GM19035 (cell line): ENCODE measurements around the gene FSCN2.
"Not testable (repeated sequence)": the region's sequence is repeated elsewhere in the genome, so short reads cannot be mapped to it uniquely, and the experiment has no call there.

Experiments
- ATAC-seq: cut with Tn5 transposase; IDR thresholded peaks from one replicate; pipeline ENCODE4 v1.9.1; 2021; ENCODE audit not compliant: unreplicated experiment

Gene FSCN2

GRCh38 chr17:81524039-81524864 is 3.9 kb upstream of the FSCN2 start:
- ATAC-seq: no peak

- no peak for ATAC-seq
These were observed 3.4 kb upstream of the FSCN2 start for GRCh38 chr17:81524865-81525159.

DNA sequence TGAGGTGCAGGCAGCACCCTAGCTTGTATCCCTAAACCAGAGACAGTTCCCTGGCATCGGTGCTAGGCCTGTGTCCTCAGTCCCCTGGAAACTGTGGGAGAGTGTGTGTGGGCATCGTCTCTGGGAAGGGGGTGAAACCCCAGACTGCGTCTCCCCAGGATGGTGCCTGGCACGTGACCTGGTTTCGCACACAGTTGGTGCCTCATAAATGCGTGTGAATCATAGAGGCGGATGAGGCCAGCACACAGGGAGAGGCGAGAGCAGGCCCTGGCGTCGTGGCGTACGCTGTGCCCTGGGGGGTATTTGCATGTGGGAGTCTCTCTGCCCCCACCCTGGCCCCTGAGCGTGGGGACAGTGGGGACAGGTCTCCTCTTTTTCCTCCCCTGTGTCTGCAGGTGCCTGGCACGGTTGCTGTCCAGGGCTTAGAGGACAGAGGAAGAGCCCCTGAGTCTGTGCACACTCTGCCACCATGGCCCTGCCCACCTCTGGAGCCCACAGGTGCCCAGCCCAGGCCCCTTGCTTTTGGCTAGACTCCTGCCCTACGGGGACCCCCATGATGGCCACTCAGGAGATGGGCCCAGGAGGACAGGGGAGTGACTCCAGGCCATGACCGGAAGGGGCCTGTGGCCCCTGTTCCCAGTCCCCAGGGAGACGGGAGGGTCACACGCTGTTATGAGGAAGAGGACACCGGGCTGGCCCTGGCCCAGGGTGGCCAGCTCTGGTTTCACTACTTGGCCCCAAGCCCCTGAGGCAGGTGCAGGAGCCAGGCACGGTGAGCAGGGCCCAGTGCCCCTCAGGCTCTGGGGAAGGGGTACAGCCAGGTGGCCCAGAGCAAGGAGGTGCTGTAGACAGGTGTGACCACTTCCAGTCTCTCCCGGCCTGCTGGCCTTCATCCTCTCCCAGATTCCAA is 1.3 kb upstream of the FSCN2 start:
- ATAC-seq: no peak

DNA sequence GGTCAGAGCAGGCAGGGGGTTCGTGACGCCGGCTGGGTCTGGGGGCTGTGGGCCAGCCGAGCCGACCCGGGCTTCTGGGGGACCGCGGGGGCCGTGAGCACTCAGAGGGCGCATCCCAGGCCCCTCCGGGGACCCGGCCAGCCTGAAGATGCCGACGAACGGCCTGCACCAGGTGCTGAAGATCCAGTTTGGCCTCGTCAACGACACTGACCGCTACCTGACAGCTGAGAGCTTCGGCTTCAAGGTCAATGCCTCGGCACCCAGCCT is 140 bp downstream of the FSCN2 start:
- no peak for ATAC-seq

DNA sequence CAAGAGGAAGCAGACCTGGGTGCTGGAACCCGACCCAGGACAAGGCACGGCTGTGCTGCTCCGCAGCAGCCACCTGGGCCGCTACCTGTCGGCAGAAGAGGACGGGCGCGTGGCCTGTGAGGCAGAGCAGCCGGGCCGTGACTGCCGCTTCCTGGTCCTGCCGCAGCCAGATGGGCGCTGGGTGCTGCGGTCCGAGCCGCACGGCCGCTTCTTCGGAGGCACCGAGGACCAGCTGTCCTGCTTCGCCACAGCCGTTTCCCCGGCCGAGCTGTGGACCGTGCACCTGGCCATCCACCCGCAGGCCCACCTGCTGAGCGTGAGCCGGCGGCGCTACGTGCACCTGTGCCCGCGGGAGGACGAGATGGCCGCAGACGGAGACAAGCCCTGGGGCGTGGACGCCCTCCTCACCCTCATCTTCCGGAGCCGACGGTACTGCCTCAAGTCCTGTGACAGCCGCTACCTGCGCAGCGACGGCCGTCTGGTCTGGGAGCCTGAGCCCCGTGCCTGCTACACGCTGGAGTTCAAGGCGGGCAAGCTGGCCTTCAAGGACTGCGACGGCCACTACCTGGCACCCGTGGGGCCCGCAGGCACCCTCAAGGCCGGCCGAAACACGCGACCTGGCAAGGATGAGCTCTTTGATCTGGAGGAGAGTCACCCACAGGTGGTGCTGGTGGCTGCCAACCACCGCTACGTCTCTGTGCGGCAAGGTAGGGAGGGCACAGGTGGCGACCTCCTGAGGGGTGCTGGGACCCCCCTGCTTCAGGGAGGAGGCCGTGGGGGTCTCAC is 667 bp downstream of the FSCN2 start:
- ATAC-seq: no peak

DNA sequence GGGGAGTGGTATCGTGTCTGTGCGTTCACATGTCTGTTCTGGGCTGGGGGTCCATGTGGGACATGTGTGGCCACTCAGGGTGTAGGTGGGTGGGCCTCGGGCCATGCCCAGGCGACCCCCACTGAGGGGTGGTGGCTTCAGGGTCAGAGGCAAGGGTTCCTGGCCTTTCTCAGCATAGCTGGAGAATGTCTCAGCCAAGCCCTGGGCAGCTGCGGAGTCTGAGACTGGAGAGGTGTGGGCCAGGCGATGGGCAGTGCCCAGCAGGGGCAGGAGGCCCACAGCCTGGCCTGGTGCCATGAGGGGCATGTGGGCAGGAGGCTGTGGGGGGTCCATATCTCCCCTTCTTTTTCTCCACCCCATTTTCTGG is 1.2 kb downstream of the FSCN2 start:
- no peak for ATAC-seq

DNA sequence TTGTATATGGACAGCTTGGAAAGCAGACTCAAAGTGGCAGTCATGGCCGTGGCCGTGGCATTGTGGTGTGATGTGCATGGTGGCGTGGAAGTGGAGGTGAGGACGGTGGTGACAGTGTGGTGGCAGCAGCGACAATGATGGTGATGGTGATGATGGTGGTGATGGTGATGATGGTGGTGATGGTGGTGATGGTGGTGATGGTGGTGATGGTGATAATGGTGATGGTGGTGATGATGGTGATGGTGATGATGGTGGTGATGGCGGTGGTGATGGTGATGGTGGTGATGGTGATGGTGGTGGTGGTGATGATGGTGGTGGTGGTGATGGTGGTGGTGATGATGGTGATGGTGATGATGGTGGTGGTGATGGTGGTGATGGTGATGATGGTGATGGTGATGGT is 2.8 kb downstream of the FSCN2 start:
- ATAC-seq: not testable (repeated sequence)

DNA sequence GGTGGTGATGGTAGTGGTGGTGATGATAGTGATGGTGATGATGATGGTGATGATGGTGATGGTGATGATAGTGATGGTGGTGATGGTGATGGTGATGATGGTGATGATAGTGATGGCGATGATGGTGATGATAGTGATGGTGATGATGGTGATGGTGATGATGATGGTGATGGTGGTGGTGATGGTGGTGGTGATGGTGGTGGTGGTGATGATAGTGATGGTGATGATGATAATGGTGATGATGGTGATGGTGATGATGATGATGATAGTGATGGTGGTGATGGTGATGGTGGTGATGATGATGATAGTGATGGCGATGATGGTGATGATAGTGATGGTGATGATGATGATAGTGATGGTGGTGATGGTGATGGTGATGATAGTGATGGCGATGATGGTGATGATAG is 3.8 kb downstream of the FSCN2 start:
- not testable (repeated sequence) for ATAC-seq

DNA sequence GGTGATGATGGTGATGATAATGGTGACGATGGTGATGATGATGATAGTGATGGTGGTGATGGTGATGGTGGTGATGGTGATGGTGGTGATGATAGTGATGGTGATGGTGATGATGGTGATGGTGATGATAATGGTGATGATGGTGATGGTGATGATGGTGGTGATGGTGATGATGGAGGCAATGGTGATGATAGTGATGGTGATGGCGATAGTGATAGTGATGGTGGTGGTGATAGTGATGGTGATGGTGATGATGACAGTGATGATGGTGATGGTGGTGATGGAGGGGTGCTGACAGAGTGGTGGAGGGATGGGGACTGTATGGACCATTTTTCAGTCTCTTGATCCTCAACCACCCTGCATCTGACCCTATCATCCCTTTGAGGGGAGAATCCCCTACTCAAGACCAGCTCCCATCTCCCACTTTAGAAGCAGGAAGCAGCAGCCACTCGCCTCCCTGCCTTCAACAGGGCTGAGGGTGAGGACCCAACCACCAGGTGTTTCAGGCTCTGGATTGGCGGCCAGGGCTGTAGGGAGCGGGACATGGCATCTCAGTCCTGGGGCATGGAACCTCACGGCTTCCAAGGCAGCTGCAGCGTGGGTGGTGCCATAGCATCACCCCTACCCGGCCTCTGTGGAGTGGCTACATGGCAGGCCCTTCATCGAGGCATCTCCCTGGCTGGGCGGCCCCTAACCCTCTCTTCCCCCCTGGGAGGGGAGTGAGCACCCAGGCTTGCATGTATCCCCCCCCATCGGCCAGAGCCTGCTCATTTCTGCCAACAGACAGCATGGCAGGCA is 4.5 kb downstream of the FSCN2 start:
- ATAC-seq: no peak

GRCh38 chr17:81533339-81534141 is 5.4 kb downstream of the FSCN2 start:
- no peak for ATAC-seq

GRCh38 chr17:81534157-81535006 is 6.2 kb downstream of the FSCN2 start:
- no peak for ATAC-seq

DNA sequence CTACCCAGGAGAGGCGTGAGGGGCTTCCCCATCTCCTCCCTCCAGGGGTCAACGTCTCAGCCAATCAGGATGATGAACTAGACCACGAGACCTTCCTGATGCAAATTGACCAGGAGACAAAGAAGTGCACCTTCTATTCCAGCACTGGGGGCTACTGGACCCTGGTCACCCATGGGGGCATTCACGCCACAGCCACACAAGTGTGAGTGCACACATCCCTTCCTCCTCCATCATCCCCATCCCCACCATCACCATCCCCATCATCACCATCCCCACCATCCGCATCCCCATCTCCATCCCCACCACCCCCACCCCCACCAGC is 6.8 kb downstream of the FSCN2 start:
- no peak for ATAC-seq

- ATAC-seq: no peak
These were observed 7.5 kb downstream of the FSCN2 start for GRCh38 chr17:81535480-81536298.

DNA sequence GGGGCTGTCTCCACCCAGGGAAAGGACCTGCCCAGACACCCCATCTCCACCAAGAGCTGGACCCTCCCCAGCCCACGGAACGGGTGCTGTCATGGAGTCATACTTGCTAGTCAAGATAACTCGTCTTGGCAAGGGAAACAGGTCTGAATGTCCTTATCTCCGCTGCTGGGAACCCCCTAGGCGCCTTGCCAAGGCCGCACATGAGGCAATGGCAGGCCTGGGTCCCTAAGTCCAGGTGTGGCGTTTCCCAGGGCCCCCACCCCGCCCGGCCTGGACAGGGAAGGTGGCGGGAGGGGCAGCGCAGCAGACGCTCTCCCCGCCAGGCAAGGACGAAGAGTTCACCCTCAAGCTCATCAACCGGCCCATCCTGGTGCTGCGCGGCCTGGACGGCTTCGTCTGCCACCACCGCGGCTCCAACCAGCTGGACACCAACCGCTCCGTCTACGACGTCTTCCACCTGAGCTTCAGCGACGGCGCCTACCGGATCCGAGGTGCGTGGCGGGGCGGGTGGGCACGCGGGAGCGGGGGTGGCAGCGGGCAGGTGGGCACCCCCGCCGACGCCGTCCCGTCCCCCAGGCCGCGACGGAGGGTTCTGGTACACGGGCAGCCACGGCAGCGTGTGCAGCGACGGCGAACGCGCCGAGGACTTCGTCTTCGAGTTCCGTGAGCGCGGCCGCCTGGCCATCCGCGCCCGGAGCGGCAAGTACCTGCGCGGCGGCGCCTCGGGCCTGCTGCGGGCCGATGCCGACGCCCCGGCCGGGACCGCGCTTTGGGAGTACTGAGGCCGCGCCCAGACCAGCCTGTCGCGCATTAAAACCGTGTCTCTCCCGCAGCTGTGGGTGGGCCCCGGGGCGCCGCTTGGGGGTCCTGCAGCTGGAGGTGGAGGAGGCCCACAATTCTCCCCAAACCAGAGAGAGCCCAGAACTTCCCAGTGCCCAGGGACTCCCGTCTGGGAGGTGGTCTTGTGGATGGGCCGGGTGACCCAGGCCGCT is 8.4 kb downstream of the FSCN2 start:
- ATAC-seq: no peak

- ATAC-seq: no peak
These were observed 9.2 kb downstream of the FSCN2 start for GRCh38 chr17:81537343-81537855.

GRCh38 chr17:81537856-81538555 is 9.8 kb downstream of the FSCN2 start:
- no peak for ATAC-seq
